IPS DF 6.9 (cell line): ENCODE results near the gene SDK1.

Source experiments
- DNase-seq: peaks from one replicate; pipeline ENCODE4 v3.0.0-alpha.2; 2013; ENCODE audit warnings: low read depth, low spot score
- H3K27ac ChIP-seq: one replicate; pipeline ENCODE4 v1.5.1; 2013; ENCODE audit warnings: low read length, control low read depth
- H3K27me3 ChIP-seq: 2 replicates; pipeline ENCODE4 v1.6.1; 2013; ENCODE audit warnings: mild to moderate bottlenecking, low read length; ENCODE audit not compliant: control insufficient read depth, insufficient read depth
- H3K36me3 ChIP-seq: 2 replicates; pipeline ENCODE4 v1.6.1; 2013; ENCODE audit warnings: low read length; ENCODE audit not compliant: control insufficient read depth, insufficient read depth
- H3K4me1 ChIP-seq: 2 replicates; pipeline ENCODE4 v1.6.1; 2013; ENCODE audit warnings: low read length; ENCODE audit not compliant: control insufficient read depth, insufficient read depth
- H3K4me3 ChIP-seq: 2 replicates; pipeline ENCODE4 v1.5.1; 2013; ENCODE audit warnings: mild to moderate bottlenecking, low read length
- H3K9me3 ChIP-seq: 2 replicates; pipeline ENCODE4 v1.6.1; 2013; ENCODE audit warnings: low read length, inconsistent platforms; ENCODE audit not compliant: control insufficient read depth, insufficient read depth
- WGBS: extraction: QIAGEN DNeasy Blood & Tissue Kit; methylation state at CpG from one replicate; pipeline ENCODE4 v1.1.7; 2013; ENCODE audit warnings: mixed read lengths, missing lambda C conversion rate; ENCODE audit not compliant: insufficient read length, insufficient coverage; 5-methylcytosine and 5-hydroxymethylcytosine counted together

Gene SDK1

GRCh38 chr7:3887096-3887690 lies 586.1 kb downstream of the SDK1 start:
- no peak overlapping the region for H3K4me3 ChIP-seq
- H3K36me3 ChIP-seq, result no peaks in the 10 kb centered on the region
- no peaks in the 10 kb centered on the region for H3K4me1 ChIP-seq
- no peaks in the 10 kb centered on the region for H3K27me3 ChIP-seq
- H3K27ac ChIP-seq, result no peak overlapping the region
- no peak for DNase-seq
- no peaks in the 10 kb centered on the region for H3K9me3 ChIP-seq
- no CpG with 5 or more reads among the region's 4 CpGs for WGBS

GRCh38 chr7:3888096-3888495 lies 587.0 kb downstream of the SDK1 start:
- Histone ChIP-seq H3K27ac (no peak overlapping the region), H3K27me3 (no peaks in the 10 kb centered on the region), H3K4me1 (no peaks in the 10 kb centered on the region), H3K36me3 (no peaks in the 10 kb centered on the region), H3K4me3 (no peak overlapping the region), H3K9me3 (no peaks in the 10 kb centered on the region)
- WGBS, result no CpG with 5 or more reads among the region's 8 CpGs
- DNase-seq, result no peak

- DNase-seq, result no peak
- Histone ChIP-seq H3K9me3 (no peaks in the 10 kb centered on the region), H3K27me3 (no peaks in the 10 kb centered on the region), H3K4me3 (no peak overlapping the region), H3K4me1 (no peaks in the 10 kb centered on the region), H3K36me3 (no peaks in the 10 kb centered on the region), H3K27ac (no peak overlapping the region)
- WGBS, result no CpG with 5 or more reads among the region's 7 CpGs
Observed at GRCh38 chr7:3892157-3892556, 591.1 kb downstream of the SDK1 start.

GRCh38 chr7:3892686-3893085 lies 591.6 kb downstream of the SDK1 start:
- Histone ChIP-seq H3K27ac (no peak overlapping the region), H3K4me1 (no peaks in the 10 kb centered on the region), H3K9me3 (no peaks in the 10 kb centered on the region), H3K4me3 (no peak overlapping the region), H3K27me3 (no peaks in the 10 kb centered on the region), H3K36me3 (no peaks in the 10 kb centered on the region)
- no peak for DNase-seq
- no CpG with 5 or more reads among the region's 11 CpGs for WGBS

- Histone ChIP-seq H3K4me1 (no peaks in the 10 kb centered on the region), H3K9me3 (no peaks in the 10 kb centered on the region), H3K36me3 (no peaks in the 10 kb centered on the region), H3K27me3 (no peaks in the 10 kb centered on the region), H3K4me3 (no peak overlapping the region), H3K27ac (no peak overlapping the region)
- no peak for DNase-seq
- WGBS, result no CpG with 5 or more reads among the region's 12 CpGs
Observed at GRCh38 chr7:3893151-3893788, 592.2 kb downstream of the SDK1 start.

- no peak for DNase-seq
- Histone ChIP-seq H3K4me3 (no peak overlapping the region), H3K27ac (no peak overlapping the region), H3K4me1 (no peaks in the 10 kb centered on the region), H3K36me3 (no peaks in the 10 kb centered on the region), H3K9me3 (no peaks in the 10 kb centered on the region), H3K27me3 (no peaks in the 10 kb centered on the region)
- no CpG with 5 or more reads among the region's 4 CpGs for WGBS
Observed at GRCh38 chr7:3893789-3894153, 592.7 kb downstream of the SDK1 start.

GRCh38 chr7:3895341-3896116 lies 594.5 kb downstream of the SDK1 start:
- H3K27me3 ChIP-seq, result no peaks in the 10 kb centered on the region
- WGBS, result no CpG with 5 or more reads among the region's 9 CpGs
- 0 out of 2 replicates have a peak, but pooled peaks cover 1% of the 10 kb centered on the region for H3K4me1 ChIP-seq
- no peaks in the 10 kb centered on the region for H3K36me3 ChIP-seq
- H3K4me3 ChIP-seq, result no peak overlapping the region
- H3K9me3 ChIP-seq, result no peaks in the 10 kb centered on the region
- H3K27ac ChIP-seq, result no peak overlapping the region
- DNase-seq, result no peak

GRCh38 chr7:3896169-3896765 lies 595.2 kb downstream of the SDK1 start:
- no peaks in the 10 kb centered on the region for H3K9me3 ChIP-seq
- WGBS, result no CpG with 5 or more reads among the region's 6 CpGs
- no peak overlapping the region for H3K4me3 ChIP-seq
- no peak for DNase-seq
- H3K27ac ChIP-seq, result no peak overlapping the region
- no peaks in the 10 kb centered on the region for H3K27me3 ChIP-seq
- no peaks in the 10 kb centered on the region for H3K36me3 ChIP-seq
- 0 out of 2 replicates have a peak, but pooled peaks cover 1% of the 10 kb centered on the region for H3K4me1 ChIP-seq

- Histone ChIP-seq H3K4me3 (no peak overlapping the region), H3K4me1 (0 out of 2 replicates have a peak, but pooled peaks cover 1% of the 10 kb centered on the region), H3K27me3 (no peaks in the 10 kb centered on the region), H3K27ac (no peak overlapping the region), H3K9me3 (no peaks in the 10 kb centered on the region), H3K36me3 (no peaks in the 10 kb centered on the region)
- no peak for DNase-seq
- no CpG with 5 or more reads among the region's 10 CpGs for WGBS
Observed at GRCh38 chr7:3897430-3898372, 596.6 kb downstream of the SDK1 start.
